GM23248 (cell line): Measurements from ENCODE around the gene DIP2C. TPM values are rescaled to one million over a fixed set of nuclear protein-coding genes. Genes with fewer than 3 reads are reported as not detected.
A peak's percentile ranks its signal among the peaks of the same experiment; 100 is the strongest.
"Not testable (repeated sequence)": the region's sequence is repeated elsewhere in the genome, so short reads cannot be mapped to it uniquely, and the experiment has no call there.

ENCODE experiments used
- DNase-seq: peaks from one replicate; pipeline ENCODE4 v3.0.0-alpha.2; 2015
- H2AFZ ChIP-seq: fragments of 200-600 bp; sonication (generic); 2 replicates; pipeline ENCODE4 v1.6.1; 2016; ENCODE audit warnings: antibody characterized with exemption
- H3F3A ChIP-seq: fragments of 200-600 bp; sonication (generic); 2 replicates; pipeline ENCODE4 v1.6.1; 2016; ENCODE audit warnings: mild to moderate bottlenecking, antibody characterized with exemption, mixed run types; ENCODE audit not compliant: insufficient read depth
- H3K27ac ChIP-seq: fragments of 200-600 bp; sonication (generic); 2 replicates; pipeline ENCODE4 v1.5.1; 2016; ENCODE audit warnings: mild to moderate bottlenecking
- H3K27me3 ChIP-seq: fragments of 200-600 bp; sonication (generic); replicated peaks from 2 replicates; pipeline ENCODE4 v1.6.1; 2016; ENCODE audit warnings: mild to moderate bottlenecking; ENCODE audit not compliant: insufficient read depth
- H3K36me3 ChIP-seq: fragments of 200-600 bp; sonication (generic); 2 replicates; pipeline ENCODE4 v1.6.1; 2016; ENCODE audit warnings: low read depth, mild to moderate bottlenecking
- H3K4me1 ChIP-seq: fragments of 200-600 bp; sonication (generic); 2 replicates; pipeline ENCODE4 v1.6.1; 2016; ENCODE audit warnings: mild to moderate bottlenecking; ENCODE audit not compliant: insufficient read depth
- H3K4me2 ChIP-seq: fragments of 200-600 bp; sonication (generic); one replicate; pipeline ENCODE4 v1.6.1; 2016; ENCODE audit warnings: mild to moderate bottlenecking; ENCODE audit not compliant: unreplicated experiment
- H3K4me3 ChIP-seq: fragments of 200-600 bp; sonication (generic); 2 replicates; pipeline ENCODE4 v1.5.1; 2016; ENCODE audit warnings: mild to moderate bottlenecking
- H3K79me2 ChIP-seq: fragments of 200-600 bp; sonication (generic); 2 replicates; pipeline ENCODE4 v1.6.1; 2016; ENCODE audit warnings: mild to moderate bottlenecking; ENCODE audit not compliant: insufficient read depth
- H3K9ac ChIP-seq: fragments of 200-600 bp; sonication (generic); 2 replicates; pipeline ENCODE4 v1.6.1; 2016; ENCODE audit warnings: mild to moderate bottlenecking
- H3K9me2 ChIP-seq: fragments of 200-600 bp; sonication (generic); 2 replicates; pipeline ENCODE4 v1.6.1; 2016; ENCODE audit warnings: mixed run types, mild to moderate bottlenecking, moderate library complexity; ENCODE audit not compliant: insufficient read depth
- H3K9me3 ChIP-seq: fragments of 200-600 bp; sonication (generic); one replicate; pipeline ENCODE4 v1.6.1; 2017; ENCODE audit warnings: low read depth
- H4K20me1 ChIP-seq: fragments of 200-600 bp; sonication (generic); 2 replicates; pipeline ENCODE4 v1.6.0; 2016; ENCODE audit not compliant: insufficient read depth
- EZH2 ChIP-seq: fragments of 200-600 bp; sonication (generic); IDR thresholded peaks from 2 replicates; pipeline ENCODE4 v1.6.1; 2018; ENCODE audit warnings: antibody characterized with exemption, mild to moderate bottlenecking; ENCODE audit not compliant: insufficient read depth, poor library complexity, severe bottlenecking
- EZH2phosphoT487 ChIP-seq: fragments of 200-600 bp; sonication (generic); IDR thresholded peaks from 2 replicates; pipeline ENCODE4 v1.6.1; 2018; ENCODE audit warnings: antibody characterized with exemption, moderate library complexity, mild to moderate bottlenecking, low read depth; ENCODE audit not compliant: insufficient read depth
- WGBS, 2 experiments: methylation state at CpG; one replicate each; pipeline ENCODE4 v1.1.6; 2015 to 2017; ENCODE audit warnings: low lambda C conversion rate in 2 of 2, low coverage in 1 of 2; ENCODE audit errors: missing lambda C conversion rate in 2 of 2; 5-methylcytosine and 5-hydroxymethylcytosine counted together
- in situ Hi-C: fragments of 300-500 bp; cut with MboI; formaldehyde crosslinking; loops from 2 replicates; pipeline ENCODE4 v1.15.0; 2020
- polyA plus RNA-seq: library from polyadenylated mRNA; unstranded; fragments of >200 nt; fragmentation: Nextera tagmentation; extraction: Ambion mirVana; gene quantifications from 2 replicates; pipeline ENCODE4 v1.2.1, GENCODE V29; 2016
- total RNA-seq: library from RNA; depleted of rRNA; stranded (reverse); fragments of >200 nt; shearing (Covaris generic); gene quantifications from 2 replicates; pipeline ENCODE4 v1.2.3, GENCODE V29; 2014

The DIP2C gene
- total and polyA plus RNA-seq, 2 experiments from 2014 or later: 12.0 to 13.1 TPM

- no peak overlapping the region for H3K4me3 ChIP-seq
- peaks cover 73% of the 10 kb centered on the region for H3K79me2 ChIP-seq
- no peaks in the 10 kb centered on the region for H3K9me3 ChIP-seq
- H4K20me1 ChIP-seq: no peaks in the 10 kb centered on the region
- no peak for DNase-seq
- no peaks in the 10 kb centered on the region for H3K27me3 ChIP-seq
- 86 to 91% methylated on average over 19 of the region's 19 CpGs for WGBS, 2 experiments
- TF ChIP-seq EZH2: no peak
- TF ChIP-seq EZH2phosphoT487: no peak
- no peak overlapping the region for H3K27ac ChIP-seq
- peaks cover 37% of the 10 kb centered on the region for H3F3A ChIP-seq
- H3K9ac ChIP-seq: no peak overlapping the region
- no peak overlapping the region for H3K4me2 ChIP-seq
- no peaks in the 10 kb centered on the region for H3K36me3 ChIP-seq
- H3K9me2 ChIP-seq: no peaks in the 10 kb centered on the region
- in situ Hi-C loops: no loop called here
- H2AFZ ChIP-seq: no peak overlapping the region
- H3K4me1 ChIP-seq: peaks cover 47% of the 10 kb centered on the region
Observed at GRCh38 chr10:613271-614138, 76.0 kb downstream of the DIP2C start.

- no peak overlapping the region for H2AFZ ChIP-seq
- in situ Hi-C loops: no loop called here
- no peak overlapping the region for H3K27ac ChIP-seq
- no peak for DNase-seq
- H3K36me3 ChIP-seq: no peaks in the 10 kb centered on the region
- no peaks in the 10 kb centered on the region for H3K9me2 ChIP-seq
- WGBS, 2 experiments: 74 to 76% methylated on average over 10 of the region's 10 CpGs
- no peak for TF ChIP-seq EZH2phosphoT487
- no peak for TF ChIP-seq EZH2
- H3K4me3 ChIP-seq: no peak overlapping the region
- H3K9ac ChIP-seq: no peak overlapping the region
- H3K4me1 ChIP-seq: peaks cover 47% of the 10 kb centered on the region
- no peaks in the 10 kb centered on the region for H3K27me3 ChIP-seq
- no peaks in the 10 kb centered on the region for H4K20me1 ChIP-seq
- H3K4me2 ChIP-seq: no peak overlapping the region
- H3K79me2 ChIP-seq: peaks cover 67% of the 10 kb centered on the region
- peaks cover 38% of the 10 kb centered on the region for H3F3A ChIP-seq
- H3K9me3 ChIP-seq: no peaks in the 10 kb centered on the region
Observed at GRCh38 chr10:612696-613095, 76.8 kb downstream of the DIP2C start.

GRCh38 chr10:610642-611305 is 78.7 kb downstream of the DIP2C start:
- H3K9me3 ChIP-seq, H3K27me3 ChIP-seq, H3K4me3 ChIP-seq, in situ Hi-C loops, H3K9me2 ChIP-seq, H3K36me3 ChIP-seq, H3K4me2 ChIP-seq, H4K20me1 ChIP-seq, H2AFZ ChIP-seq: not testable (repeated sequence)
- Histone ChIP-seq H3F3A (peaks cover 43% of the 10 kb centered on the region), H3K9ac (peak overlapping the region; percentile 54), H3K4me1 (peaks cover 41% of the 10 kb centered on the region), H3K79me2 (peaks cover 67% of the 10 kb centered on the region), H3K27ac (peak overlapping the region; percentile 88)
- WGBS, 2 experiments: 30 to 48% methylated on average over 5 to 7 of the region's 7 CpGs
- DNase-seq: peak; percentile 88

- Histone ChIP-seq H3K4me3 (no peak overlapping the region), H3K4me2 (no peak overlapping the region), H3K4me1 (peaks cover 33% of the 10 kb centered on the region), H3K79me2 (peaks cover 69% of the 10 kb centered on the region), H3K9me2 (no peaks in the 10 kb centered on the region), H4K20me1 (no peaks in the 10 kb centered on the region), H3K27me3 (no peaks in the 10 kb centered on the region), H3K36me3 (no peaks in the 10 kb centered on the region), H3K9ac (no peak overlapping the region), H3K9me3 (no peaks in the 10 kb centered on the region), H3F3A (peaks cover 39% of the 10 kb centered on the region), H2AFZ (no peak overlapping the region), H3K27ac (peak overlapping the region; percentile 88)
- WGBS, 2 experiments: 74 to 76% methylated on average over 11 of the region's 11 CpGs
- TF ChIP-seq EZH2phosphoT487: no peak
- no peak for TF ChIP-seq EZH2
- in situ Hi-C loops: no loop called here
- peak; percentile 32 for DNase-seq
Observed at GRCh38 chr10:609868-610545, 79.5 kb downstream of the DIP2C start.
